ENCODE results near the gene GSG1. TPM values are rescaled to one million over a fixed set of nuclear protein-coding genes. Genes with fewer than 3 reads are reported as not detected.

GSG1 gene
- total and polyA plus RNA-seq, 2 of the 8 experiments (the other 6 are each of a cell fraction or from before 2014, with no cell fraction given) = 0.89 to 1.4 TPM

DNA sequence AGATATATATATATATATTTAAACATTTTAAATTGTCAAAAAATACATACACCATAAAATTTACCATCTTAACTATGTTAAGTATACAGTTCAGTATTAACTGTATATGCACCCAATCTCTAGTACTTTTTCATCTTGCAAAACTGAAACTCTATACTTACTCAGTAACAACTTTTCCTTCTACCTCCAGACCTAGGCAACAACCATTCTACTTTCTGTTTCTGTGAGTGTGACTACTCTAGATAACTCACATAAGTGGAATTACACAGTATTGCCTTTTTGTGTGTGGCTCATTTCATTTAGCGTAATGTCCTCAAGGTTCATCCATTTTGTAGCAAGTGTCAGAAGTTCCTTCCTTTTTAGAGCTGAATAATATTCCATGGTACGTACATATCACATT, 51.0 kb downstream of the GSG1 start (continued):
- TF ChIP-seq, protein P1, sequence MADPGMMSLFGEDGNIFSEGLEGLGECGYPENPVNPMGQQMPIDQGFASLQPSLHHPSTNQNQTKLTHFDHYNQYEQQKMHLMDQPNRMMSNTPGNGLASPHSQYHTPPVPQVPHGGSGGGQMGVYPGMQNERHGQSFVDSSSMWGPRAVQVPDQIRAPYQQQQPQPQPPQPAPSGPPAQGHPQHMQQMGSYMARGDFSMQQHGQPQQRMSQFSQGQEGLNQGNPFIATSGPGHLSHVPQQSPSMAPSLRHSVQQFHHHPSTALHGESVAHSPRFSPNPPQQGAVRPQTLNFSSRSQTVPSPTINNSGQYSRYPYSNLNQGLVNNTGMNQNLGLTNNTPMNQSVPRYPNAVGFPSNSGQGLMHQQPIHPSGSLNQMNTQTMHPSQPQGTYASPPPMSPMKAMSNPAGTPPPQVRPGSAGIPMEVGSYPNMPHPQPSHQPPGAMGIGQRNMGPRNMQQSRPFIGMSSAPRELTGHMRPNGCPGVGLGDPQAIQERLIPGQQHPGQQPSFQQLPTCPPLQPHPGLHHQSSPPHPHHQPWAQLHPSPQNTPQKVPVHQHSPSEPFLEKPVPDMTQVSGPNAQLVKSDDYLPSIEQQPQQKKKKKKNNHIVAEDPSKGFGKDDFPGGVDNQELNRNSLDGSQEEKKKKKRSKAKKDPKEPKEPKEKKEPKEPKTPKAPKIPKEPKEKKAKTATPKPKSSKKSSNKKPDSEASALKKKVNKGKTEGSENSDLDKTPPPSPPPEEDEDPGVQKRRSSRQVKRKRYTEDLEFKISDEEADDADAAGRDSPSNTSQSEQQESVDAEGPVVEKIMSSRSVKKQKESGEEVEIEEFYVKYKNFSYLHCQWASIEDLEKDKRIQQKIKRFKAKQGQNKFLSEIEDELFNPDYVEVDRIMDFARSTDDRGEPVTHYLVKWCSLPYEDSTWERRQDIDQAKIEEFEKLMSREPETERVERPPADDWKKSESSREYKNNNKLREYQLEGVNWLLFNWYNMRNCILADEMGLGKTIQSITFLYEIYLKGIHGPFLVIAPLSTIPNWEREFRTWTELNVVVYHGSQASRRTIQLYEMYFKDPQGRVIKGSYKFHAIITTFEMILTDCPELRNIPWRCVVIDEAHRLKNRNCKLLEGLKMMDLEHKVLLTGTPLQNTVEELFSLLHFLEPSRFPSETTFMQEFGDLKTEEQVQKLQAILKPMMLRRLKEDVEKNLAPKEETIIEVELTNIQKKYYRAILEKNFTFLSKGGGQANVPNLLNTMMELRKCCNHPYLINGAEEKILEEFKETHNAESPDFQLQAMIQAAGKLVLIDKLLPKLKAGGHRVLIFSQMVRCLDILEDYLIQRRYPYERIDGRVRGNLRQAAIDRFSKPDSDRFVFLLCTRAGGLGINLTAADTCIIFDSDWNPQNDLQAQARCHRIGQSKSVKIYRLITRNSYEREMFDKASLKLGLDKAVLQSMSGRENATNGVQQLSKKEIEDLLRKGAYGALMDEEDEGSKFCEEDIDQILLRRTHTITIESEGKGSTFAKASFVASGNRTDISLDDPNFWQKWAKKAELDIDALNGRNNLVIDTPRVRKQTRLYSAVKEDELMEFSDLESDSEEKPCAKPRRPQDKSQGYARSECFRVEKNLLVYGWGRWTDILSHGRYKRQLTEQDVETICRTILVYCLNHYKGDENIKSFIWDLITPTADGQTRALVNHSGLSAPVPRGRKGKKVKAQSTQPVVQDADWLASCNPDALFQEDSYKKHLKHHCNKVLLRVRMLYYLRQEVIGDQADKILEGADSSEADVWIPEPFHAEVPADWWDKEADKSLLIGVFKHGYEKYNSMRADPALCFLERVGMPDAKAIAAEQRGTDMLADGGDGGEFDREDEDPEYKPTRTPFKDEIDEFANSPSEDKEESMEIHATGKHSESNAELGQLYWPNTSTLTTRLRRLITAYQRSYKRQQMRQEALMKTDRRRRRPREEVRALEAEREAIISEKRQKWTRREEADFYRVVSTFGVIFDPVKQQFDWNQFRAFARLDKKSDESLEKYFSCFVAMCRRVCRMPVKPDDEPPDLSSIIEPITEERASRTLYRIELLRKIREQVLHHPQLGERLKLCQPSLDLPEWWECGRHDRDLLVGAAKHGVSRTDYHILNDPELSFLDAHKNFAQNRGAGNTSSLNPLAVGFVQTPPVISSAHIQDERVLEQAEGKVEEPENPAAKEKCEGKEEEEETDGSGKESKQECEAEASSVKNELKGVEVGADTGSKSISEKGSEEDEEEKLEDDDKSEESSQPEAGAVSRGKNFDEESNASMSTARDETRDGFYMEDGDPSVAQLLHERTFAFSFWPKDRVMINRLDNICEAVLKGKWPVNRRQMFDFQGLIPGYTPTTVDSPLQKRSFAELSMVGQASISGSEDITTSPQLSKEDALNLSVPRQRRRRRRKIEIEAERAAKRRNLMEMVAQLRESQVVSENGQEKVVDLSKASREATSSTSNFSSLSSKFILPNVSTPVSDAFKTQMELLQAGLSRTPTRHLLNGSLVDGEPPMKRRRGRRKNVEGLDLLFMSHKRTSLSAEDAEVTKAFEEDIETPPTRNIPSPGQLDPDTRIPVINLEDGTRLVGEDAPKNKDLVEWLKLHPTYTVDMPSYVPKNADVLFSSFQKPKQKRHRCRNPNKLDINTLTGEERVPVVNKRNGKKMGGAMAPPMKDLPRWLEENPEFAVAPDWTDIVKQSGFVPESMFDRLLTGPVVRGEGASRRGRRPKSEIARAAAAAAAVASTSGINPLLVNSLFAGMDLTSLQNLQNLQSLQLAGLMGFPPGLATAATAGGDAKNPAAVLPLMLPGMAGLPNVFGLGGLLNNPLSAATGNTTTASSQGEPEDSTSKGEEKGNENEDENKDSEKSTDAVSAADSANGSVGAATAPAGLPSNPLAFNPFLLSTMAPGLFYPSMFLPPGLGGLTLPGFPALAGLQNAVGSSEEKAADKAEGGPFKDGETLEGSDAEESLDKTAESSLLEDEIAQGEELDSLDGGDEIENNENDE (IDR thresholded peaks at IDR 0.05; ENCODE audit: insufficient replicate concordance, low read length) = no peak
- TF ChIP-seq POU5F1 (IDR thresholded peaks at IDR 0.05; ENCODE audit: low read depth, low read length) (no peak), POLR2AphosphoS5 (IDR thresholded peaks at IDR 0.05; ENCODE audit: low read depth, low read length) (no peak), CHD2 (IDR thresholded peaks at IDR 0.05; ENCODE audit: low read length) (no peak)

Data from H1 (cell line).